PC-3 (cell line): ENCODE measurements around the gene DNMBP. TPM values are rescaled to one million over a fixed set of nuclear protein-coding genes. Genes with fewer than 3 reads are reported as not detected.

Source experiments
- ATAC-seq: fragments of 200-7000 bp; cut with Tn5 transposase; 2 replicates; pipeline ENCODE4 v1.9.1; 2020; ENCODE audit warnings: mild to moderate bottlenecking, moderate library complexity
- BruUV-seq: library from RNA; stranded (reverse); fragments of 400-500 nt; replicated peaks from 2 replicates; lab custom pipeline; 2021; lab: Mats Ljungman, UMichigan
- CTCF ChIA-PET: fragments of 300-600 bp; sonication (Branson Sonifier 250); formaldehyde crosslinking; loops from one replicate; lab custom pipeline; 2022; ENCODE audit warnings: antibody characterized with exemption; lab: Charles Lee
- POLR2A ChIA-PET: fragments of 300-600 bp; sonication (Branson Sonifier 250); formaldehyde crosslinking; loops from one replicate; lab custom pipeline; 2022; ENCODE audit warnings: antibody characterized with exemption; ENCODE audit not compliant: unreplicated experiment; lab: Charles Lee
- DNase-seq: peaks from one replicate; pipeline ENCODE4 v3.0.0-alpha.2; 2015
- H2AFZ ChIP-seq: fragments of 300-600 bp; sonication (generic); 2 replicates; pipeline ENCODE4 v1.6.0; 2016; ENCODE audit warnings: antibody characterized with exemption, low read length
- H3F3A ChIP-seq: fragments of 300-600 bp; sonication (generic); one replicate; pipeline ENCODE4 v1.6.0; 2017; ENCODE audit warnings: antibody characterized with exemption, low read length, control low read depth, mild to moderate bottlenecking; ENCODE audit not compliant: unreplicated experiment
- H3K27ac ChIP-seq: fragments of 300-600 bp; sonication (generic); 2 replicates; pipeline ENCODE4 v1.5.1; 2016; ENCODE audit warnings: mild to moderate bottlenecking, low read length
- H3K27me3 ChIP-seq: fragments of 300-600 bp; sonication (generic); 2 replicates; pipeline ENCODE4 v1.6.1; 2016; ENCODE audit warnings: low read length, mixed read lengths
- H3K36me3 ChIP-seq: fragments of 300-600 bp; sonication (generic); 2 replicates; pipeline ENCODE4 v1.6.1; 2016; ENCODE audit warnings: low read depth, mixed run types, low read length, mixed read lengths
- H3K4me1 ChIP-seq: fragments of 300-600 bp; sonication (generic); 2 replicates; pipeline ENCODE4 v1.5.1; 2016; ENCODE audit warnings: low read length; ENCODE audit not compliant: insufficient read depth
- H3K4me2 ChIP-seq: fragments of 300-600 bp; sonication (generic); 2 replicates; pipeline ENCODE4 v1.6.0; 2016; ENCODE audit warnings: low read length
- H3K4me3 ChIP-seq: fragments of 300-600 bp; sonication (generic); 2 replicates; pipeline ENCODE4 v1.5.1; 2016; ENCODE audit warnings: mild to moderate bottlenecking, low read length, mixed read lengths
- H3K79me2 ChIP-seq: fragments of 300-600 bp; sonication (generic); 2 replicates; pipeline ENCODE4 v1.6.1; 2017; ENCODE audit warnings: low read length, mixed read lengths
- H3K9ac ChIP-seq: fragments of 300-600 bp; sonication (generic); 2 replicates; pipeline ENCODE4 v1.6.0; 2016; ENCODE audit warnings: mild to moderate bottlenecking, low read length
- H3K9me2 ChIP-seq: fragments of 300-600 bp; sonication (generic); replicated peaks from 2 replicates; pipeline ENCODE4 v1.6.1; 2016; ENCODE audit warnings: mixed run types, low read length, mixed read lengths
- H3K9me3 ChIP-seq: fragments of 300-600 bp; sonication (generic); 2 replicates; pipeline ENCODE4 v1.6.1; 2016; ENCODE audit warnings: low read length, mixed read lengths
- H4K20me1 ChIP-seq: fragments of 300-600 bp; sonication (generic); 2 replicates; pipeline ENCODE4 v1.6.1; 2016; ENCODE audit warnings: low read length, mixed read lengths
- CTCF ChIP-seq: fragments of 300-600 bp; sonication (generic); conservative IDR thresholded peaks from 2 replicates; pipeline ENCODE4 v1.5.1; 2017; ENCODE audit warnings: antibody characterized with exemption, low read depth, mild to moderate bottlenecking, low read length
- EZH2 ChIP-seq: fragments of 300-600 bp; sonication (generic); IDR thresholded peaks from one replicate; pipeline ENCODE4 v1.6.1; 2017; ENCODE audit warnings: antibody characterized with exemption, mild to moderate bottlenecking, low read length; ENCODE audit not compliant: unreplicated experiment
- EZH2phosphoT487 ChIP-seq: fragments of 300-600 bp; sonication (generic); IDR thresholded peaks from 2 replicates; pipeline ENCODE4 v1.6.1; 2018; ENCODE audit warnings: mild to moderate bottlenecking, antibody characterized with exemption, low read length, borderline replicate concordance
- intact Hi-C: fragments of 100-400 bp; cut with micrococcal nuclease; formaldehyde crosslinking; loops from 2 replicates; pipeline ENCODE4 v1.9.0; 2023
- total RNA-seq: library from RNA; depleted of rRNA; stranded (reverse); fragments of >200 nt; gene quantifications from 2 replicates; pipeline ENCODE4 v1.2.3, GENCODE V29; 2014

Gene DNMBP
- total RNA-seq, 1 experiment from 2014 or later = 6.2 TPM

- H3K36me3 ChIP-seq = no peaks in the 10 kb centered on the region; the same call in 1 of the 2 replicates
- H3K4me2 ChIP-seq = no peak overlapping the region
- no peaks in the 10 kb centered on the region for H3F3A ChIP-seq
- no peaks in the 10 kb centered on the region for H3K27me3 ChIP-seq
- no peaks in the 10 kb centered on the region for H3K9me3 ChIP-seq
- H4K20me1 ChIP-seq = no peaks in the 10 kb centered on the region
- BruUV-seq = no TSS peak
- peaks cover 73% of the 10 kb centered on the region for H3K79me2 ChIP-seq
- H3K9me2 ChIP-seq = no peaks in the 10 kb centered on the region
- H3K9ac ChIP-seq = no peak overlapping the region
- no peak for DNase-seq
- POLR2A ChIA-PET = interaction anchor here (0.6 kb wide), 1 partner anchor 9 kb away, joined by 4 read pairs; no protein-coding TSS in a partner anchor
- no peak overlapping the region for H3K27ac ChIP-seq
- H3K4me1 ChIP-seq = no peaks in the 10 kb centered on the region
- CTCF ChIA-PET = interaction anchor here (0.6 kb wide), 1 partner anchor 52 kb away, joined by 3 read pairs; no protein-coding TSS in a partner anchor
- no peak overlapping the region for H3K4me3 ChIP-seq
- intact Hi-C loops = no loop called here
- H2AFZ ChIP-seq = no peak overlapping the region
- no peak for ATAC-seq
- no peak for TF ChIP-seq CTCF
- TF ChIP-seq EZH2 = no peak
- TF ChIP-seq EZH2phosphoT487 = no peak
Measured at GRCh38 chr10:99996671-99997648, 12.8 kb downstream of the DNMBP start.

- H3K4me3 ChIP-seq = no peak overlapping the region
- no peaks in the 10 kb centered on the region for H3K4me1 ChIP-seq
- no peak for TF ChIP-seq CTCF
- no peak for TF ChIP-seq EZH2
- no peak for TF ChIP-seq EZH2phosphoT487
- H3K79me2 ChIP-seq = peaks cover 67% of the 10 kb centered on the region
- H3K4me2 ChIP-seq = no peak overlapping the region
- H2AFZ ChIP-seq = no peak overlapping the region
- ChIA-PET CTCF (no interaction called here), POLR2A (no interaction called here)
- no peaks in the 10 kb centered on the region; the same call in 1 of the 2 replicates for H3K36me3 ChIP-seq
- H3K9me2 ChIP-seq = no peaks in the 10 kb centered on the region
- intact Hi-C loops = no loop called here
- BruUV-seq = no TSS peak
- H3K27ac ChIP-seq = no peak overlapping the region
- H3K27me3 ChIP-seq = no peaks in the 10 kb centered on the region
- no peak overlapping the region for H3K9ac ChIP-seq
- DNase-seq = no peak
- H3F3A ChIP-seq = no peaks in the 10 kb centered on the region
- no peak for ATAC-seq
- no peaks in the 10 kb centered on the region for H3K9me3 ChIP-seq
- H4K20me1 ChIP-seq = no peaks in the 10 kb centered on the region
Measured at GRCh38 chr10:99995713-99996112, 14.0 kb downstream of the DNMBP start.

- no peak overlapping the region for H3K4me3 ChIP-seq
- ChIA-PET CTCF (no interaction called here), POLR2A (no interaction called here)
- no peaks in the 10 kb centered on the region for H3F3A ChIP-seq
- no peaks in the 10 kb centered on the region for H3K27me3 ChIP-seq
- no peak overlapping the region for H2AFZ ChIP-seq
- BruUV-seq = no TSS peak
- no peak for DNase-seq
- no peaks in the 10 kb centered on the region for H3K9me3 ChIP-seq
- intact Hi-C loops = no loop called here
- no peaks in the 10 kb centered on the region for H3K4me1 ChIP-seq
- no peak overlapping the region for H3K4me2 ChIP-seq
- no peaks in the 10 kb centered on the region for H3K9me2 ChIP-seq
- TF ChIP-seq EZH2 (no peak), CTCF (no peak), EZH2phosphoT487 (no peak)
- H3K36me3 ChIP-seq = no peaks in the 10 kb centered on the region; the same call in 1 of the 2 replicates
- no peak overlapping the region for H3K9ac ChIP-seq
- ATAC-seq = no peak
- peaks cover 62% of the 10 kb centered on the region for H3K79me2 ChIP-seq
- no peak overlapping the region for H3K27ac ChIP-seq
- H4K20me1 ChIP-seq = no peaks in the 10 kb centered on the region
Measured at GRCh38 chr10:99995269-99995668, 14.5 kb downstream of the DNMBP start.
